Limb (tissue), 2 donors: ENCODE results near the gene SNTG2.

Experiments
- DNase-seq, 2 donors: peaks; one replicate each; pipeline ENCODE4 v3.0.0-alpha.2; 2016; ENCODE audit errors: extremely low spot score in 2 of 2

SNTG2 gene

DNA sequence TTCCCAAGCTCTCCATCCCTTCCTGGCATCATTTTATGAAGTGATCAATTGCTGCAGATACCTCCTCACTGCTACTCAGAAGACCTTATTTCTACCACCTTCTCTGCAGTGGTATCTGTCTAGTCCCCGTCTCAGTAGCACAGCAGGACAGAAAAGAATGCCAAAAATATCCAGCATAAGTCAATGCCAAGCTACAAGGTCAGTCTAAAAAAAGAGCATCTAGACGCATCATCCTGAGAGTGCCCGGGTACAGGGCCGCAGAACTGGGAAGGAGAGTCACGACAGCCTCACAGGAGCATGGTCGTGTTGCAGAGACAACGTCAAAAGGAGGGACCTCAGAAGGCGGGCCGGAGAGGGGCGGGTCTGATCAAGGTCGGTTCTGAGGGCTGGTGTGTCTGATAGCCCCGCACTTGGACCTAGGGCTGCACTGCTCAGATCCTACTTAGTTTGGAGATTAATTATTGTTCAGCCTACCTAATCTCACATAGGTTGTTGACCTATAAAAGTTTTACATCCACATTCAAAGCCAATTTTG, 24.3 kb upstream of the SNTG2 start:
- DNase-seq = no peak

DNA sequence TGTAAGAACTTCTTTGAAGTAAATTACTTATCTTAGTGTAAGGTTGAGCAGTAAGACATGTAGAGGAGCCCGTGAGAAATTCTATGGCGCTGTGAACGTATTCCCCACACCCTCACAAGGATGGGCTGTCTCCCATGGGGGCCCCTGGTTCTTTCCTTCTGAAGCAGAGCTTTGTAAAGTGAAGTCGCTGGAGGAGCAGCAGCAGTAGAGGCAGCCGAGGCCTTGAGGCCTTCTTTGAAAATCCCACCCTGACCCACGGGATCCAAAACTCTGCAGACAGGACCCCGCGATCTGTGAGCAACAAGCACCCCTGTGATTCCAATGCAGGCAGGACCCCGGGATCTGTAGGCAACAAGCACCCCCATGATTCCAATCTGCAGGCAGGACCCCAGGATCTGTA, 23.8 kb upstream of the SNTG2 start:
- no peak for DNase-seq

DNA sequence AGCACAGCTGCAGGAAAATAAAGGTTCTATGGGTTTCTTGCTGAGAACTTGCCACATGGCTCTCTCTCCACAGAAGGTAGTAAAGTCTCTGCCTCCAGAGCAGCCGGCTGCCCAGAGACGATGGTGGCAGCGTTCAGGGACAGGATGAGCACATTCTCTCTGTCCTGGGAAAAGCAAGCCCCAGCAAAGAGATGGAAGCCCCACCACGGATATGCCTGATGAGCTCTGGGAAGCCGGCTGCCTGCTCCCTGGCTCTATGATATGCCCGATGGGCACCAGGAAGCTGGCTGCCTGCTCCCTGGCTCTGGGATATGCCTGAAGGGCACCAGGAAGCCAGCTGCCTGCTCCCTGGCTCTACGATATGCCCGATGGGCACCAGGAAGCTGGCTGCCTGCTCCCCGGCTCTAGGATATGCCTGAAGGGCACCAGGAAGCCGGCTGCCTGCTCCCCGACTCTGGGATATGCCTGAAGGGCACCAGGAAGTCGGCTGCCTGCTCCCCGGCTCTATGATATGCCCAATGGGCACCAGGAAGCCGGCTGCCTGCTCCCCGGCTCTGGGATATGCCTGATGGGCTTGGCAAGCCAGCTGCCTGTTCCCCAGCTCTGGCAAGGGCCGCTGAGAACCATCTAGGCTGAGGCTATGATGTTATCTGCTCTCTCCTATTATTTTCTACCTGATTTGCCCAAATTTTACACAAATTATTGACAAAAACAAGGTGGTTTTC, 21.5 kb upstream of the SNTG2 start:
- no peak for DNase-seq

DNA sequence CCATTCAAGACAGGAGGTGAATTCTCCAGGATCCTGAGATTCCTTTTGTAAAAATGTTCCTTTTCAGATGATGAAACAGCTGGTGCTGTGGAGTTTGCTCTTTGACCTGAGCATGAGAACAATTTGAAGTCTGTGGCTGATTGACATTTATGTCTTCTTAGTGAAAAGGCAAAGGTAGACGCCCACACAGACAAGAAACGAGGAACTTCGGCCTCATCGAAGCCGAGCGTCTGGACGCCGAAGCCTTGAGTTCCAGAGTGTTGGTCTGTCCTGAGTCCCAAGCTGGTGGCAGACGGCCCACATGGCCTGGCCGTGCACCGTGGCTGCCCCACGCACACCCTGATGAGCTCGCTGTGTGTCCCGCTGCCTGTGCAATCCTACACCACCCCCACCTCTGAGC, 20.7 kb upstream of the SNTG2 start:
- DNase-seq = no peak

DNA sequence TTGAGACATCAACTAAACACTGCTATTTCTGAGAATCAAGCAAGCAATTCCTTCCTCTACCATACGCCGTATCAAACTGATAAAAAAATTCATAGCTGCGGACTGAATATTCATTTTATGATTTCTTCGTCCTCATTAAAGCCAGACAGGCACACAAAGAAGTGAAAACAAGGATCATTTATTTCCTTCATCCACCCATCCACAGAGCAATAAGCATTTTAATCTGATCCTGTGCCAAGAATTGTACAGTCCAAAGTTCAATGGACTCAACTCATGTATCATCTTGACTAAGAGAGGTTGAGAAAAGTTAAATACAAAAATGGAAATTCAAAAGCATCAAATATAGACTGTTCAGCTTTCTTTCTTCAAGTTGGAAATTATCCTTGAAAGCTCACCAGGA, 19.7 kb upstream of the SNTG2 start:
- no peak for DNase-seq

DNA sequence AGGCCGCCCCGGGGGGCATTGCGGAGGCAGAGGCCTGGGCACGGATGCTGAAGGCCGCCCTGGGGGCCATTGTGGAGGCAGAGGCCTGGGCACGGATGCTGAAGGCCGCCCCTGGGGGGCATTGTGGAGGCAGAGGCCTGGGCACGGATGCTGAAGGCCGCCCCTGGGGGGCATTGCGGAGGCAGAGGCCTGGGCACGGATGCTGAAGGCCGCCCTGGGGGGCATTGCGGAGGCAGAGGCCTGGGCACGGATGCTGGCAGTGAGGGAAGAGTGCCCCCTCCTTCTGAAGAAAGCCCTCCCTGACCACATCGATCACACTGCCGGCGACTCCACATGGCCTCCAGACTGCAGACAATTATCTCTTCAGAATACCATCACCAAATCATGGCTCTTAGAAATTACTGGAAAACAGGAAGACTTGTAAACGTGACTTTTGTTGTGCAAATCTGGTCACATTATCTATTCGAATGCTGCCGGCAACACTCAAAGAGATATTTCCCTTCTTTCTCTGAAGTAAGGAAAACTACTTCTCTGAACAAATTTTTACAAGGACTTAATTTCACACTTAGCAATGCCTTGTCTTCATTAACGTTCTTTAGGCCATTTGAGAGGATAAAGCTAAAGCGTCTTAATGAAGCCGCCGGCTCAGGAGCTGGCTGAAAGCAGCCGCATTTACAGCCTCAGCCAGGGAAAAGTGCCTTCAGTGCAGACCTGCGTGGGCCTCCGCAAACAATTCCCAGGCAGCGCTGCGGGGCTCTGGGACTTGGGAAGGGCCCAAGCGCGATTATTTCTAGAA, 18.1 kb upstream of the SNTG2 start:
- DNase-seq = no peak

DNA sequence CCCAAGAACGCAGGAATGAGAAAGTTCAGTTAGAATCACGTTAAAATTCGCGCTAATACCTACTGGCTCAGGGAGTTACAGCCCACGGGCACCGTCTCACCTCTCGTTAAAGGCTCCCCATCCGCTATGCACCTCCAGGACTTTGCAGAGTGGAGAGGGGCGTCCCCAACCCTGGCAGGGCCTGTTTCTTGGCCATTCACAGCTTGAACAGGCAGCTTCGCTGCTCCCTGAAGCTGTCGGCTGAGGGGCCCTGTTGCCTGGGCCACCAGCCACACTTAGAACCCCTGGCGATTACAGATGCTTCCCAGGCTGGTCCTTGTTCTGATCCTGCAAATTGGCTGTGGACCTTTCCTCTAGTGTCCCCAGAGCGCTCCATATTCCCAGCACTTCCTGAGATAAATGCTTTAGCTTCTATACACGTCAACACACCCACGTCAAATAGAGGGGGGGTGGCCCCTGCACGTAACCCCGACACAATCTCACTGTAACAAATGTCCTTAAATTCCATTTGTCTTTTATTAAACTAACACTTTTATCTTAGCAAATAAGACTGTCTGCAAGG, 16.8 kb upstream of the SNTG2 start:
- DNase-seq = no peak

DNA sequence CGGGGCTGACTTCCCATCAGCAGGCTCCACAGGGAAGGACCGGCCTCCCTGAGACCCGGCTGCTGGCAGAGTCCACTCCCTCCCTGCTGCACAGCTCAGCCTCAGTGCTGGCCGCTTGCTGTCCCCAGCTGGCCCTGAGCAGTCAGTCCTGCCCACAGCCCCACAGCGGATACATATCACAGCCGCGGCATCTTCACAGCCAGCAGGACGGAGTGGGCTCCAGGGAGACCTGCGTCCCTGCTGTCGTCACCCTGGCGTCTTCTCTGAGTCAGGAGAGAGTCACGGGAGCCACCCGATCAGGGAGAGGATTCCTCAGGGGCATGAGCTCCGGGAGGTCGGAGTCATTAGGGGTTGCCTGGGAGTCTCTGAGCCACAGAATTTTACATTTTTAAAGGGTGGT, 13.1 kb upstream of the SNTG2 start:
- DNase-seq = no peak

DNA sequence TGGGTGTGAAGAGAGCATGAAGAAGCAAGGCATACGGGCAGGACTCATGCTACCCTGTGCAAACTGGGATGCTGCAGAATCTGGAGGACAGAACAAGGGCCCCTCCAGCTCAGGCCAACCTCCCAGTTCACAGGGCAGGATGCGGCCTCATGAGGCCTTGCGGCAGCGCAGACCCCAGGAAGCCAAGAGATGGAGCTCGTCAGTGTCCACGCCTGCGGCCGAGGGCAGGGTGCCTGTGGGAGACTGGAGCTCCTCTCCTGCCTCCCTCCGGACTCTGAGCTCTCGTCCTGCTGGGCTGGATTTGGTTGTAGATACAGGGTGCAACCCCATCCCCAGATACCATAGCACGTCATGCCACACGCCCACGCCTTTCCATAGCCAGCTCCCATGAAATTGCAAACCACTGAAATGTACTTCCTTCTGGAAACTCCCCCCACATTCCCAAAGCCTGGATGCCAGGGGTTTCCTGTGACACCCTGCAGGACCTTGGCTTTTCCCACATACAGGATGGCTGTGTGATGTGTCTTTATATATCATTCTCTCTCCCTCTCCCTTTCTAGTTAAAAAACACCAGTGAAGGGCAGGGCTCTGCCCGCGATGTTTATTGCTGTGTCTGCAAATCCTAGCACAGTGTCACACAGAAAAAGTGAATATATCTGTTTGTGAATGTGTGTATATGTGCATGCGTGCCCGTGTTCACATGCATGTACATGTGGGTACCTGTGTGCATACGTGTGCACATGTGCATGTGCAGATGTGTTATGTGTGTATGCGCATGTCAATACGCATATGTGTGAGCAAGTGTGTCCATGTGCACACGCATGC, 12.3 kb upstream of the SNTG2 start:
- no peak for DNase-seq

DNA sequence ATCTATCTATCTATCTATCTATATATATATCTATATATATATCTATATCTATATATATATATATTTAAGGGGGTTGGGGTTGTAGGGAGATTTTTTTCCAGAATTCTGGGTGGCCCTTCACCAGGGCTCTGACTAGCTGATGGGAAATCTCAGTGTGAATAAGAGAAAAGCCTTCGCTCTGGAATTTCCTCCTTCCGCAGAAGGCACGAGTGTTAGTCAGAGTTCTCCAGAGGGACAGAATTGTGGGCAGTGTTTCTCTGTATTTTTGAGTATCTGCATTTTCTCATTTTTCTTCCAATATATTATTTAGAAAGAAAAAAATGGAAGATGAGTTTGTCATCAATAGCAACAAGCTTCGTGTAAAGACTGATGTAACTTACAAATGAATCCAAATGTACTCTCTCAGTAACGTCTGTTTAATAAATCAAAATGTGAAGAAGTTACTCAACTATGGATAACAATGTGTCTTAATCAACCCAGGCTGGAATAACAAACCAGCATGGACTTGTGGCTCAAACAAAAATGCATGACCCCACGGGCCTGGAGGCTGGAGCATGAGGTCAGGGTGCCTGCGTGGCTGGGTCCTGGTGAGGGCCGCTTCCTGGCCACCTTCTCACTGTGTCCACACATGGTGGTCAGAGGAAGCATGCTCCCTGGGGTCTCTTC, 10.6 kb upstream of the SNTG2 start:
- no peak for DNase-seq

DNA sequence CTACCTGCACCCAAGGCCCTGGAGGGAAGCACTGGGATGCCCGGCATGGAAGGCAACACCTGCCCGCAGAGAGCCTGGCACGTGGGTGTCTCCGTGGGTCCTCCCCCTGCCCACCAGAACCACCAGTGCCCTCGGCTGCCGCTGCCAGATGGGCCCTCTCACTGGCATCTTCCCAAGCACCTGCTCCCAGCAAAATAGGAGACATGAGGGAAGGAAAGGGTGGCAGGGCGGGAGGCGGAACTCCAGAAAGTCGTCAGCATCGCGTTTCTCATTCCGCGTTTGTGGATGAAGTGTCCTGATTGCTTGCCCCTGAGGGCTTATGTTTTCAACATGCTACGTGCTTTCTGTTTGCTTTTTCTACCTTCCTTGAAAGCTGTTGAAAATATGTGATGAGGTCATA, 8.8 kb upstream of the SNTG2 start:
- DNase-seq = no peak

DNA sequence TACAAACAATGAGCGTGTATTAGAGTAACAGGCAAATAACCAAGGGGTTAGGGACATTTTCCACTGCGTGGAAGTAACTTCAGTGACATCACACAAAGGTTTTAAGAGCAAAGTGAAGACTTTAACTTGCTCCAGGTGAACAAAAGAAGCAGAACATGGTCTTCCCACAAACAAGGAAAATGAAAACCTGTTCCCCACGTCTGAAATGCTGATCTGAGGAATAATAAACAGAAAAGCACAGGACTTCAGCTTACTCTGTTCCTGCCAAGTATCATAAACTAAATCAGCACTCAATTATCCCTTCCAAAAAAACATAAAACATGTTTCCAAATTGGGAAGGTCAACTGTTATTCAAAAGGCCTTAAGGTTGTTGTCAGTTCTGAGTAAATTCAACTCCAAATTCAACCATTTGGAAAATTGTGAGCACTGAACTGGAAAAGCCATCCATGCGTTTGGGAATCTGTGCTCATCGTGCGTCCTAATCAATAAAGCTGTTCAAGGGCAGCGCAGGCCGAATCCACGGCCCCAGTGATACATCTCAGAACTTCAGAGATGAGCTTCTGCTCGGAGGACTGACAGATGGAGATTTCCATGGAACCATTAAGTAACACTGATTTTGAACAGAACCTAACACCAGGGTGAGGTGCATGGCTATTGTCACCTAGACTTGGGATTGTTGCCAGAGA, 7.7 kb upstream of the SNTG2 start:
- DNase-seq = no peak

DNA sequence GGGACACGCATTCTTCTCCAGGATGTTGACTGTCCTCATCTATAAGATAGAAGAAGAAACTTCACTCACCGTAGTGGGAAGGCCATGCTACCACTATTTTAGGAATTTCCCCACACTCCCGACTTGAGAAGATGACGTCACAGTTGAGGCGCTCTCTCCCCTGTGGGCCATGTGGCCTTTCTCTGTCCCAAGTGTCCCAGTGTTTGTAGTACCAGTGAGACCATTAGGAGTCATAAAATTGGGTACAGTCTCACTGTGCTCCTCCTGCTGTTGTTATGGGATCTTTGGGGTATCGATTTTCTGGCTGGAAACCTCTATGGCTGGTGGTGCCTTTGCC, 7.2 kb upstream of the SNTG2 start:
- no peak for DNase-seq

DNA sequence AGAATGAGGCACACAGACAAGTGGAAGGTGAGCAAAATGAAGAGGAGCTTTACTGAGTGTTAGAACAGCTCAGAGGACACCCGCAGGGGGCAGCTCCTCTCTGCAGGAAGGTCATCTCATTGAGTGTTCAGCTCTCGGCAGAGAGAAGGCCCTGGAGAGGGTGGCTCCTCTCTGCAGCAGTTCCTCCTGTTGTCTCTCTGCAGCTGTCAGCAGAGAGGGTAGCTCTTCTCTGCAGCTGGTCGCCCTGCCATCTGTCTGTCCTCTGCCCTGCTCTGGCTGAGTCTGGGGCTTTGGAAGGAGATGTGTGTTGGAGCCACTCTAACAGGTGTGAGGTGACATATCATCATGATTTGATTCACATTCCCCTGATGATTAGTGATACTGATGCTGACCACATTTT, 6.8 kb upstream of the SNTG2 start:
- DNase-seq = peak in 1 of 2 donors; percentile 33

DNA sequence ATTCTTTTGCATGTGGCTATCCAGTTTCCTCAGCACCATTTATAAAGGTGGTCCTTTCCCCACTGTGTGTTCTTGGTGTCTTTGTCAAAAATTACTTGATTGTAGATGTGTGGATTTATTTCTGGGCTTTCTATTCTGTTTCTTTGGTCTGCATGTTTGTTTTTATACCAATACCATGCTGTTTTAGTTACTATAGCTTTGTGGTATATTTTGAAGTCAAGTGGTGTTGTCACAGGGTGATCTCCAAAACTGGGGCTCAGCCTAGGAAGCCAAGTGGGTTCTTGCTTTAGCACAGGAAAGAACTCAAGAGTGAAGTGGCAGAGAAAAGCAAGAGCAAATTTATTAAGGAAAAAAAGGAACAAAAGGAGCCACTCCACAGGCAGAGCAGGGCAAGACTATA, 6.0 kb upstream of the SNTG2 start:
- no peak for DNase-seq

DNA sequence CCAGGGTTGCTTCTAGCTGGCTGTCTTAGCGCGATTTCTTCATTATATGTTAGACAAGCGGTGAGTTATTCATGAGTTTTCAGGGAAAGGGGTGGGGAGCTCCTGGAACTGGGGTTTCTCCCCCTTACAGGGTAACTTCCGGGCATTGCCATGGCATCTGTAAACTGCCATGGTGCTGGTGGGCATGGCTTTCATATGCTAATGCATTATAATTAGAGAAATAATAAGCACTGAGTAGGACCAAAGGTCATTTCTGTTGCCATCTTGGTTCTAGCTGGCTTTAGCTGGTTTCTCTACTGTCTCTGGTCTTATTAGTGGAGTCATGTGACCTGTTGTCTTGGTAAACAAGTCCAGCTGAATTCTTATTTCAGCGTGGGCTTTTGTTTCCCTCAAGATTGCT, 5.5 kb upstream of the SNTG2 start:
- no peak for DNase-seq

DNA sequence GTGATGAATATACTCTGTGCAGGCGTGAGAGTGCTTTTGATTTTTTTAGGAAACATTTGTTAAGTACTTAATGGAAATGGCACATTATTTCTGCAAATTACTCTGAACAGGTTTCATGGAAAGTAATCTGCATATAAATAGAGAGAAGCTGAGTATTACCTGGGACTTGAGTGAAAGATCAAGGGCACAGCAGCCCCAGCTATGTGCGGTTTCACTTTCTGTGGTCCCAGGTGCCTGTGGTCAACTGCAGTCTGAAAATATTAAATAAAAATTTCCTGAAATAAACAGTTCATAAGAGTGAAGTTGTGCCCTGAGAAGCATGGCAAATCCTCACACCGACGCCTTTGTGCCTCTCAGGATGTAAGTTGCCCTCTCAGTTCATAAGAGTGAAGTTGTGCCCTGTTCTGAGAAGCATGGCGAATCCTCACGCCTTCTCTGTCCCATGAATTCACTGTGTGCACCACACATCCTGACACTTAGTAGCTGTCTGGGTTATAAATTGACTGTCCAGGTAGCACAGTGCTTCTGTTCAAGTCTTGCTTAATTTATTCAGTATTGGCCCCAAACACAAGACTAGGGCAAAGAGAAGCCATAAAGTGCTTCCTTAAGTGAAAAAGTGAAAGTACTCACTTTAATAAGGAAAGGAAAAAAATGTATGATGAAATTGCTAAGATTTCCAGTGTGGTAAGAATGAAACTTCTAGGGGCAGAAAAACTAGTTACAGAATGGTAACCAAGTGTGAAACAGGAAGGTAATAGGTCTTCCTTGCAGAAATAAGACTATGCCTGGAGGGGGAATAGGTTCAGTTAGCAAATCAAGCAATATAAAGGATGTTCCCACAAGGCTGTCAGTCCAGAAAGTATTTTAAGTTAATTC, 4.3 kb upstream of the SNTG2 start:
- no peak for DNase-seq

DNA sequence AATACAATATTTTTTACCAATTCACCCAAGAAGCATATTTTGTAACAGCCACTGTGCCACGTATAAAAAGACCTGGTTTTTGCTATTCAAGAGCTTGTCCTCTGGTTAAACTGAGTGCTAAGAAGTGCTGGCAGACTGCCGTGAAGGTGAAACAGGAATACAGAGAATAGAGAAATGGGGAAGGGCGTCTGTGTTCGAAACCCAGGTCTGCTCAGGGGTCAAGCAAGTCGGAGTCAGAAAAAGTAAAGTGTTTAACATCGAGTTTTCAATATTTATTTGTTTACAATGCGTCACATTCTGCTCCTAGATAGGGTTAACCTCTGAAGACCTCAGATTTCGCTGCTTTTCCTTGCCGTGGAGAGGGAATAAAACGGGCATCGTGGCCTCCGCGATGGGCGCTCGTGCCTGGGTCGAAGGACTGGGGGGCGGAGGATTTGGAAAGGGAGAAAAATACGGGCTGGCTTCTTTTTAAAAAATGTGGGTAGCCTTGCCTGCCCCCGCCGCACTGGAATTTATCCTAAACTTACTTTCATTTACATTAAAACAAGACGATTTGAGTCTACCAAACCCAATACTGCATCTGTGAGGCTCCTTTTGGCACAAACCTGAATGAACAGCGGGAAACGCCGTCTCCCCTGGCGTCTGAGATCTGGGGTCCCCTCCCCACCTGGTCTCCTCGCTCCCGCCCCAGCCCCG, 1.1 kb upstream of the SNTG2 start:
- no peak for DNase-seq
